B cell (primary cell): ENCODE results near the gene TOMM70. TPM values are rescaled to one million over a fixed set of nuclear protein-coding genes. Genes with fewer than 3 reads are reported as not detected.

Experiments used
- ATAC-seq: fragments of 200-7000 bp; cut with Tn5 transposase; one replicate; pipeline ENCODE4 v1.10.0; 2021; ENCODE audit warnings: low read depth, mild to moderate bottlenecking, moderate number of reproducible peaks, moderate library complexity
- CTCF ChIA-PET: fragments of 350-600 bp; sonication (Branson Sonifier 250); formaldehyde crosslinking; loops from one replicate; lab custom pipeline; 2021; ENCODE audit warnings: antibody characterized with exemption, inconsistent platforms; lab: Charles Lee
- POLR2A ChIA-PET: fragments of 350-600 bp; sonication (Branson Sonifier 250); formaldehyde crosslinking; loops from one replicate; lab custom pipeline; 2021; ENCODE audit warnings: antibody characterized with exemption; lab: Charles Lee
- DNase-seq: peaks from one replicate; pipeline ENCODE4 v3.0.0; 2013
- H2AFZ ChIP-seq: 2 replicates; pipeline ENCODE4 v1.6.1; 2012; ENCODE audit warnings: mild to moderate bottlenecking, low read depth, low read length; ENCODE audit not compliant: insufficient read depth, poor library complexity, severe bottlenecking
- H3K27ac ChIP-seq, 2 donors: 1 replicate in 1 of 2; 2 replicates in 1 of 2; pipeline ENCODE4 v1.5.1; 2012 to 2013; ENCODE audit warnings: low read length in 2 of 2, mild to moderate bottlenecking in 2 of 2, moderate library complexity in 1 of 2
- H3K27me3 ChIP-seq, 4 experiments: fragments of 200-600 bp in 1 of 4; sonication (generic) in 1 of 4; replicated peaks in 1 of 4; 1 replicate in 2 of 4; 2 replicates in 2 of 4; pipeline versions ENCODE4 v1.6.1 to v1.7.0; 2013 to 2016; ENCODE audit warnings: low read length in 3 of 4, mild to moderate bottlenecking in 2 of 4, mixed read lengths in 1 of 4, moderate library complexity in 1 of 4; ENCODE audit not compliant: insufficient read depth in 4 of 4, control insufficient read depth in 3 of 4; ENCODE audit errors: control extremely low read depth in 1 of 4
- H3K36me3 ChIP-seq, 2 experiments: replicated peaks in 1 of 2; 1 replicate in 1 of 2; 2 replicates in 1 of 2; pipeline versions ENCODE4 v1.6.1 to v1.7.1; 2013; ENCODE audit warnings: low read length in 1 of 2; ENCODE audit not compliant: insufficient read depth in 2 of 2, control insufficient read depth in 1 of 2; ENCODE audit errors: control extremely low read depth in 1 of 2, extremely low read depth in 1 of 2
- H3K4me1 ChIP-seq, 2 donors: fragments of 200-600 bp in 1 of 2; sonication (generic) in 1 of 2; 1 replicate in 1 of 2; 2 replicates in 1 of 2; pipeline versions ENCODE4 v1.5.1 to v1.6.1; 2013 to 2017; ENCODE audit warnings: low read length in 2 of 2; ENCODE audit not compliant: control insufficient read depth in 2 of 2, insufficient read depth in 2 of 2
- H3K4me2 ChIP-seq: replicated peaks from 2 replicates; pipeline ENCODE3; 2012; ENCODE audit warnings: mild to moderate bottlenecking, low read depth, low read length; ENCODE audit not compliant: poor library complexity, severe bottlenecking
- H3K4me3 ChIP-seq, 5 experiments: fragments of 200-600 bp in 1 of 5; sonication (generic) in 1 of 5; 1 replicate in 3 of 5; 2 replicates in 2 of 5; pipeline versions ENCODE4 v1.5.1 to v1.7.0; 2011 to 2016; ENCODE audit warnings: low read length in 4 of 5, mild to moderate bottlenecking in 4 of 5, low read depth in 2 of 5, control low read depth in 1 of 5, moderate library complexity in 1 of 5; ENCODE audit not compliant: insufficient read depth in 1 of 5; ENCODE audit errors: control extremely low read depth in 1 of 5, extremely low read depth in 1 of 5
- H3K79me2 ChIP-seq: fragments of 200-600 bp; sonication (generic); one replicate; pipeline ENCODE4 v1.6.0; 2016; ENCODE audit warnings: low read length; ENCODE audit not compliant: control insufficient read depth, insufficient read depth
- H3K9ac ChIP-seq: fragments of 200-600 bp; sonication (generic); 2 replicates; pipeline ENCODE4 v1.6.1; 2017; ENCODE audit warnings: mild to moderate bottlenecking, low read length, moderate library complexity
- H3K9me3 ChIP-seq, 3 donors: one replicate each; pipeline versions ENCODE4 v1.6.1 to v1.7.1; 2013; ENCODE audit warnings: low read length in 2 of 3; ENCODE audit not compliant: control insufficient read depth in 2 of 3, insufficient read depth in 1 of 3; ENCODE audit errors: control extremely low read depth in 1 of 3
- H4K20me1 ChIP-seq: 2 replicates; pipeline ENCODE4 v1.6.0; 2012; ENCODE audit warnings: mild to moderate bottlenecking, low read length; ENCODE audit not compliant: insufficient read depth, control insufficient read depth, poor library complexity, severe bottlenecking
- H3K27ac Mint-ChIP-seq: one replicate; pipeline ENCODE4 v1.8.0; 2021; ENCODE audit warnings: mixed read lengths
- H3K27me3 Mint-ChIP-seq: one replicate; pipeline ENCODE4 v1.8.0; 2021; ENCODE audit warnings: mixed read lengths
- H3K4me1 Mint-ChIP-seq: one replicate; pipeline ENCODE4 v1.8.0; 2021; ENCODE audit warnings: mixed read lengths
- H3K4me3 Mint-ChIP-seq: one replicate; pipeline ENCODE4 v1.8.0; 2021; ENCODE audit warnings: mixed read lengths
- H3K9me3 Mint-ChIP-seq: one replicate; pipeline ENCODE4 v1.8.0; 2022; ENCODE audit warnings: mixed read lengths; ENCODE audit not compliant: insufficient read depth
- CTCF ChIP-seq: fragments of 200-600 bp; IDR thresholded peaks from one replicate; pipeline ENCODE4 v1.8.0; 2022; ENCODE audit warnings: antibody characterized with exemption, mild to moderate bottlenecking
- EZH2 ChIP-seq: IDR thresholded peaks from 2 replicates; pipeline ENCODE4 v1.6.1; 2012; ENCODE audit warnings: borderline replicate concordance, low read depth, mild to moderate bottlenecking, moderate library complexity, low read length; ENCODE audit not compliant: insufficient read depth, poor library complexity, severe bottlenecking
- WGBS: methylation state at CpG from one replicate; pipeline ENCODE4 v1.1.5; 2013; ENCODE audit warnings: missing lambda C conversion rate; ENCODE audit not compliant: insufficient coverage; 5-methylcytosine and 5-hydroxymethylcytosine counted together
- intact Hi-C: fragments of 100-400 bp; cut with micrococcal nuclease; formaldehyde crosslinking; loops from one replicate; pipeline ENCODE4 v1.10.0; 2022
- polyA plus RNA-seq: library from polyadenylated mRNA; depleted of rRNA; stranded (reverse); fragments of >200 nt; gene quantifications from 2 replicates; pipeline ENCODE4 v1.2.3, GENCODE V29; 2012
- total RNA-seq, 2 donors: library from RNA; stranded (reverse); fragments of 120-200 nt in 1 of 2; gene quantifications; 1 replicate in 1 of 2; 2 replicates in 1 of 2; pipeline versions ENCODE4 v1.2.3 to v1.2.4, GENCODE V29; 2013 to 2022

TOMM70 gene
- total and polyA plus RNA-seq, 2 donors (not counting 1 experiment from before 2014, with no cell fraction given): 6.9 to 30.0 TPM

- H3K79me2 ChIP-seq: no peaks in the 10 kb centered on the region
- DNase-seq (no peak), ATAC-seq (no peak)
- Mint-ChIP-seq H3K4me1 (no peaks in the 10 kb centered on the region), H3K27ac (no peak overlapping the region), H3K9me3 (no peaks in the 10 kb centered on the region), H3K27me3 (no peaks in the 10 kb centered on the region), H3K4me3 (no peak overlapping the region)
- intact Hi-C loops: loop anchor here (5.0 kb wide), 1 partner anchor 488 kb away; no protein-coding TSS in a partner anchor
- no peak overlapping the region for H3K4me2 ChIP-seq
- no peaks in the 10 kb centered on the region for H3K9me3 ChIP-seq
- no CpG with 5 or more reads among the region's 2 CpGs for WGBS
- no peaks in the 10 kb centered on the region for H3K27me3 ChIP-seq
- peaks cover 0 to 5% of the 10 kb centered on the region in 2 donors for H3K4me1 ChIP-seq
- H3K9ac ChIP-seq: no peak overlapping the region
- TF ChIP-seq CTCF: no peak
- no peak for TF ChIP-seq EZH2
- ChIA-PET POLR2A (no interaction called here), CTCF (interaction anchor here (0.7 kb wide), 2 partner anchors 264 to 485 kb away, joined by 3 read pairs; no protein-coding TSS in a partner anchor)
- H3K36me3 ChIP-seq: peaks cover 13 to 15% of the 10 kb centered on the region in 2 experiments
- H4K20me1 ChIP-seq: no peaks in the 10 kb centered on the region
- H3K4me3 ChIP-seq: no peak overlapping the region
- no peak overlapping the region for H2AFZ ChIP-seq
- no peak overlapping the region for H3K27ac ChIP-seq
Measured at GRCh38 chr3:100319951-100320350, 80.9 kb downstream of the TOMM70 start.

GRCh38 chr3:100317912-100318311 lies 83.0 kb downstream of the TOMM70 start:
- intact Hi-C loops: loop anchor here (2.0 to 5.0 kb wide), 2 partner anchors 17 to 486 kb away; partner anchors contain the start of gene NIT2
- WGBS: no CpG with 5 or more reads among the region's 2 CpGs
- H2AFZ ChIP-seq: no peak overlapping the region
- no peak overlapping the region for H3K9ac ChIP-seq
- ChIA-PET CTCF (interaction anchor here (2.0 to 3.9 kb wide), 2 partner anchors 249 to 273 kb away, joined by 7 to 46 read pairs; no protein-coding TSS in a partner anchor), POLR2A (no interaction called here)
- peaks cover 14 to 17% of the 10 kb centered on the region in 2 experiments for H3K36me3 ChIP-seq
- H3K79me2 ChIP-seq: no peaks in the 10 kb centered on the region
- H3K4me3 ChIP-seq: no peak overlapping the region
- H3K4me1 Mint-ChIP-seq: no peaks in the 10 kb centered on the region
- no peaks in the 10 kb centered on the region for H3K27me3 Mint-ChIP-seq
- H3K9me3 Mint-ChIP-seq: no peaks in the 10 kb centered on the region
- no peak for TF ChIP-seq CTCF
- no peak for TF ChIP-seq EZH2
- DNase-seq (no peak), ATAC-seq (no peak)
- no peak overlapping the region for H3K4me2 ChIP-seq
- H3K4me1 ChIP-seq: peaks cover 0 to 5% of the 10 kb centered on the region in 2 donors
- no peaks in the 10 kb centered on the region for H3K27me3 ChIP-seq
- H3K4me3 Mint-ChIP-seq: no peak overlapping the region
- no peaks in the 10 kb centered on the region for H4K20me1 ChIP-seq
- H3K9me3 ChIP-seq: no peaks in the 10 kb centered on the region
- H3K27ac Mint-ChIP-seq: no peak overlapping the region
- no peak overlapping the region for H3K27ac ChIP-seq
